Lower leg skin (tissue), 3 donors: ENCODE results near the gene MKNK1.

Experiments used
- CTCF ChIP-seq, 3 donors: fragments of 450-650 bp; IDR thresholded peaks; one replicate each; pipeline ENCODE4 v1.5.1; 2016; ENCODE audit warnings: antibody characterized with exemption in 3 of 3, mild to moderate bottlenecking in 3 of 3, moderate library complexity in 2 of 3
- POLR2A ChIP-seq, 2 donors: fragments of 450-650 bp; IDR thresholded peaks; one replicate each; pipeline ENCODE4 v1.6.1; 2016 to 2017; ENCODE audit warnings: antibody characterized with exemption in 2 of 2, mild to moderate bottlenecking in 1 of 2, moderate library complexity in 1 of 2

DNA sequence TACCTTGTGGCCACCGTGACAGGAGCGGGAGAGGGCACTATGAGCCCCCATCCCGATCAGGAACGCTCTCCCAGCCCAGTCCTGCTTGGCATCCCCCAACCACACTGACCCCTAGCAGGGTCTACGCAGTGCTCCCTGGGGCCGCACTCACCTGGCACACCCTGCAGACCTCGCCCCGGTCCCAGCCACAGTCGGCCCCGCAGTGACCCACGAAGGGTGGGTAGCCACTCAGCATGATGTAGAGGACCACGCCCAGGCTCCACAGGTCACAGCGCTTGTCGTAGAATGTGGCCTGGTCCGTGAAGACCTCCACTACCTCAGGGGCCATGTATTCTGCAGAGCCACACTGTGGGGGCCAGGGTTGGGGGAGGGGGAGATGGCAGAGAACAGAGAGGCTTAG lies 41.6 kb downstream of the MKNK1 start:
- TF ChIP-seq CTCF (IDR thresholded peaks at IDR 0.05) (no peak), POLR2A (IDR thresholded peaks at IDR 0.05) (no peak)
